ENCODE measurements around the gene SLC5A11.

SLC5A11 gene

DNA sequence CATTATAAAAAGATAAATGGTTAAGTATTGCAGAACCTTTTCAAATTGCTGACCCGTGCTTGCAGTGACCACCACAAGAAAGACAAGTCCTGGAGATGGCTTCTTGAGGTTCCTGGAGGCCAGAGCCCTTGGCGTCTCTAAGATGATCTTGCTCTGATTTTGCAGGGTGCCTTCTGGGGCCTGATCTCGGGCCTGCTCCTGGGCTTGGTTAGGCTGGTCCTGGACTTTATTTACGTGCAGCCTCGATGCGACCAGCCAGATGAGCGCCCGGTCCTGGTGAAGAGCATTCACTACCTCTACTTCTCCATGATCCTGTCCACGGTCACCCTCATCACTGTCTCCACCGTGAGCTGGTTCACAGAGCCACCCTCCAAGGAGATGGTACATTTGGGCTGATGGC, 63.0 kb downstream of the SLC5A11 start:
- TF ChIP-seq, protein P1, sequence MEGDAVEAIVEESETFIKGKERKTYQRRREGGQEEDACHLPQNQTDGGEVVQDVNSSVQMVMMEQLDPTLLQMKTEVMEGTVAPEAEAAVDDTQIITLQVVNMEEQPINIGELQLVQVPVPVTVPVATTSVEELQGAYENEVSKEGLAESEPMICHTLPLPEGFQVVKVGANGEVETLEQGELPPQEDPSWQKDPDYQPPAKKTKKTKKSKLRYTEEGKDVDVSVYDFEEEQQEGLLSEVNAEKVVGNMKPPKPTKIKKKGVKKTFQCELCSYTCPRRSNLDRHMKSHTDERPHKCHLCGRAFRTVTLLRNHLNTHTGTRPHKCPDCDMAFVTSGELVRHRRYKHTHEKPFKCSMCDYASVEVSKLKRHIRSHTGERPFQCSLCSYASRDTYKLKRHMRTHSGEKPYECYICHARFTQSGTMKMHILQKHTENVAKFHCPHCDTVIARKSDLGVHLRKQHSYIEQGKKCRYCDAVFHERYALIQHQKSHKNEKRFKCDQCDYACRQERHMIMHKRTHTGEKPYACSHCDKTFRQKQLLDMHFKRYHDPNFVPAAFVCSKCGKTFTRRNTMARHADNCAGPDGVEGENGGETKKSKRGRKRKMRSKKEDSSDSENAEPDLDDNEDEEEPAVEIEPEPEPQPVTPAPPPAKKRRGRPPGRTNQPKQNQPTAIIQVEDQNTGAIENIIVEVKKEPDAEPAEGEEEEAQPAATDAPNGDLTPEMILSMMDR (IDR thresholded peaks at IDR 0.05; ENCODE audit: unreplicated experiment in 3 of 3): no peak
- Mint-ChIP-seq H3K4me1 (no peaks in the 10 kb centered on the region), H3K27me3 (ENCODE audit: low read depth) (no peaks in the 10 kb centered on the region), H3K9me3 (no peaks in the 10 kb centered on the region), H3K4me3 (no peak overlapping the region), H3K27ac (no peak overlapping the region), H3K36me3 (ENCODE audit: low read depth) (no peaks in the 10 kb centered on the region)

DNA sequence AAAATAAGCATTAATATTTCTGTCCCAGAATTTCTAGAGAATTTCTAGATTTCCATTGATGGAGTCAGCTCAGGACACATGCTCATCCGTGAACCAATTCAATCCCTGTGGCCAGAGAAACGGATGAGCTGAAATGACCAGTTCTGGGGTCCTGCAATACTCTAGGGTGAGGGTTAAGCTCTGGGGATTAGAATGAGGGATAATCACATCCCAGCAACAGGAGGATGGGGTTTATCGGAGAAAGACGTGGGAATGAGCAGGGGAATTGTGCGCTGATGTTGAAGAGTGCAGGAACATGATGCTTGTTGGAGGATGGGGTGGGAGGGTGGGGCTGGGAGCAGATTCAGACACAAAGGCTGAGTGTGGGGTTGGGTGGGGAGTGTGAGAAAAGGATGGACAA, 64.1 kb downstream of the SLC5A11 start:
- TF ChIP-seq, protein P1 (IDR thresholded peaks at IDR 0.05; ENCODE audit: unreplicated experiment in 3 of 3): no peak
- H3K27me3 Mint-ChIP-seq (ENCODE audit: low read depth): no peaks in the 10 kb centered on the region
- no peaks in the 10 kb centered on the region for H3K9me3 Mint-ChIP-seq
- no peak overlapping the region for H3K4me3 Mint-ChIP-seq
- no peaks in the 10 kb centered on the region for H3K36me3 Mint-ChIP-seq (ENCODE audit: low read depth)
- no peak overlapping the region for H3K27ac Mint-ChIP-seq
- no peaks in the 10 kb centered on the region for H3K4me1 Mint-ChIP-seq

DNA sequence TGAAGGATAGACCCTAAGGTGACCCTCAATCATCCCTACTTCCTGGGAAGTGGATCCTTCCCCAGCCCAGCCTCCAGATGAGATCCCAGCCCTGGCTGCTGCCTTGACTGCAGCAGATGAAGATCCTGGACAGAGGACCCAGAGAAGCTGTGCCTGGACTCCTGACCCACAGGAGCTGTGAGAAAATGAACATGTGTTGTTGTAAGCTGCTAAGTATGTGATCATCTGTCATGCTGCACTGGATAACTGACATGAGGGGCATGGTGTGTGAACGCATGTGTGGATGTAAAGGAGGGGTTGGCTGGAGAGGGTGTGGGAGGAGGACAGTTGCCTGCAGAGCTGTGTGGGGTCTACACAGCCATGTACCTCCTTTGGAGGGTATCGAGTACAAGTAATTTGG, 69.3 kb downstream of the SLC5A11 start:
- Mint-ChIP-seq H3K27ac (no peak overlapping the region), H3K9me3 (no peaks in the 10 kb centered on the region), H3K4me3 (no peak overlapping the region), H3K4me1 (no peaks in the 10 kb centered on the region), H3K27me3 (ENCODE audit: low read depth) (no peaks in the 10 kb centered on the region), H3K36me3 (ENCODE audit: low read depth) (peaks cover 25% of the 10 kb centered on the region)
- TF ChIP-seq, protein P1 (IDR thresholded peaks at IDR 0.05; ENCODE audit: unreplicated experiment in 3 of 3): no peak

DNA sequence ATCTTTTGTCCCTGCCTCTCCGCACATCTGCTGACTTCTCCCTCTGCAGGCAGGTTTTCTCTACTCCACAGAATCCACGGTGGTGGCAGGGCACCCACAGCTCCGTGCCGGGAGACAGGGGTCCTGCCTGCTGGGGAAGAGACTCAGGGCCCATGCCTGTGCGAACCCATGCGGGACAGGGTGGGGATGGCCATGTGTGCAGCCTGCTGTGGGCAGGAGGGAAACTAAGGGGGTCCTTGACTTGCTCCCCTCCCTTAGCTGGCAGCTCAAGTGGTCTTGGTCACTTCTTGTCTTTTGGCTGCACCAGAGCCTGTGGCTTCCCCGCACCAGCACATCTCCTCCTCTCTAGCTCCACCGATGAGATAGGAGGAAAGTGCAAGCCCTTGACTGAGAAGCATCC, 69.8 kb downstream of the SLC5A11 start:
- Mint-ChIP-seq H3K9me3 (no peaks in the 10 kb centered on the region), H3K27ac (no peak overlapping the region), H3K27me3 (ENCODE audit: low read depth) (no peaks in the 10 kb centered on the region), H3K4me1 (no peaks in the 10 kb centered on the region), H3K4me3 (no peak overlapping the region), H3K36me3 (ENCODE audit: low read depth) (peaks cover 28% of the 10 kb centered on the region)
- TF ChIP-seq, protein P1 (IDR thresholded peaks at IDR 0.05; ENCODE audit: unreplicated experiment in 3 of 3): no peak

DNA sequence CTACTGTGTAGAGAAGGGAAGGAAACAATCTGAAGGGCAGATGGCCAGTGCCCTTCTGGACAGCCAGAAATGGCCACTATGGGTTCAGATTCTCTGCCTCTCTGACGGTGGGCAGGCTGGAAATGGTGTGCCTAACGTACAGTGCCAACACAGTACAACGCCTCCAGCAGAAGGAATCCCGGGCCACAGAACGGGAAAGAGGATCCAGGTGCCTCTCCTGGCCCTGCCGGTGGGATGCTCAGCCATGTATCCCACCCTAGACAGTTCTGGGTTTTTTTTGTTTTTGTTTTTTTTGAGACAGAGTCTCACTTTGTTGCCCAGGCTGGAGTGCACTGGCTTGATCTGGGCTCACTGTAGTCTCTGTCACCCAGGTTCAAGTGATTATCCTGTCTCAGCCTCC, 71.5 kb downstream of the SLC5A11 start:
- H3K4me3 Mint-ChIP-seq: no peak overlapping the region
- no peak overlapping the region for H3K27ac Mint-ChIP-seq
- TF ChIP-seq, protein P1 (IDR thresholded peaks at IDR 0.05; ENCODE audit: unreplicated experiment in 3 of 3): no peak
- H3K9me3 Mint-ChIP-seq: no peaks in the 10 kb centered on the region
- H3K4me1 Mint-ChIP-seq: no peaks in the 10 kb centered on the region
- peaks cover 44% of the 10 kb centered on the region for H3K36me3 Mint-ChIP-seq (ENCODE audit: low read depth)
- no peaks in the 10 kb centered on the region for H3K27me3 Mint-ChIP-seq (ENCODE audit: low read depth)

DNA sequence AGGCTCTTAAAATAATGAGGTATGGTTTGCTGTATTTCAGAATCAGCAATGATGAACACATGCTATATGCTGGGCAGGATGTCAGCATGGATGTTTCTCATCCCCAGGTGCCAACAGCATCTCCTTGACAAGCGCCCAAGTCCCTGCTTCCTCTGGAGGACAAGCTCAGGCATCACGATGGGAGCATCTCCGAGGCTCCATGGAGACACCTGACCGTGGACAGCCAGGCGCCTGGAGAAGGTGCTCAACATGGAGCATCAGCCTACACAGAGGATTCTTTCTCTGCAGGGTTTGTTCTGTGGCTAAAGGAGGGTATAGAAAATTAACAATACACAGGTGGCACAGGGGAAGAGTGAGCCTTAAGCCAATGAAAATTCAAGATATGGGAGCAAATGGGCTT, 72.1 kb downstream of the SLC5A11 start:
- H3K27ac Mint-ChIP-seq: no peak overlapping the region
- no peaks in the 10 kb centered on the region for H3K4me1 Mint-ChIP-seq
- no peaks in the 10 kb centered on the region for H3K9me3 Mint-ChIP-seq
- H3K27me3 Mint-ChIP-seq (ENCODE audit: low read depth): no peaks in the 10 kb centered on the region
- TF ChIP-seq, protein P1 (IDR thresholded peaks at IDR 0.05; ENCODE audit: unreplicated experiment in 3 of 3): no peak
- peaks cover 49% of the 10 kb centered on the region for H3K36me3 Mint-ChIP-seq (ENCODE audit: low read depth)
- no peak overlapping the region for H3K4me3 Mint-ChIP-seq
